Right lung (tissue), 5 donors: Measurements from ENCODE around the gene APBA2. TPM values are rescaled to one million over a fixed set of nuclear protein-coding genes. Genes with fewer than 3 reads are reported as not detected.

Experiments used
- DNase-seq, 2 donors: peaks; one replicate each; pipeline ENCODE4 v3.0.0-alpha.2; 2013
- polyA plus RNA-seq, 5 donors: library from polyadenylated mRNA; unstranded; fragments of 120-200 nt; gene quantifications; one replicate each; pipeline versions ENCODE4 v1.2.1 to v1.2.3, GENCODE V29; 2013; ENCODE audit warnings: inconsistent platforms in 1 of 5, low replicate concordance in 1 of 5; ENCODE audit not compliant: insufficient read length in 5 of 5, insufficient read depth in 1 of 5

Gene APBA2
- polyA plus RNA-seq, 5 donors, result 8.5 to 14.6 (median 11.5) TPM

- no peak for DNase-seq
Observed at GRCh38 chr15:28895566-28895965, 9.8 kb downstream of the APBA2 start.

GRCh38 chr15:28896951-28897350, 11.2 kb downstream of the APBA2 start:
- no peak for DNase-seq

GRCh38 chr15:28897861-28898585, 12.2 kb downstream of the APBA2 start:
- no peak for DNase-seq

GRCh38 chr15:28899061-28899738, 13.4 kb downstream of the APBA2 start:
- no peak for DNase-seq

- no peak for DNase-seq
Observed at GRCh38 chr15:28900041-28900891, 14.5 kb downstream of the APBA2 start.

- no peak for DNase-seq
Observed at GRCh38 chr15:28900892-28901586, 15.3 kb downstream of the APBA2 start.

DNA sequence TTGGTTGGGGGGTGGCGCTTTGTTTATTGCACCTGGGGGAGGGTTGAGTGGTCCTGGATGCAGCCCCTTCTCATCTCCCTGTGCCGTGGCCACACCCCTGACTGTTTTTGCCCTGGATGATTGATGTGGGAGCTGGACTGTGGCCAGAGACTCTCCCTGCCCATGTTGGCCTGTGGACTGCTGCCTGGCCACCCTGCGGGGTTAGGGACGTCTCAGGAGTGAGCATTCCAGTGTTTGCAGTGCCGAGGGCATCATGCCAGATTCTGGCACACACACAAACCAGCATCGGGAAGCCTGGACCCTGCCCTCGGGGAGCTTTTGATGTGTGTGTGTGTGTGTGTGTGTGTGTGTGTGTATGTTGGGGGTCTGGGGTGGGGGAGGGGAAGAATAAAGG, 15.8 kb downstream of the APBA2 start:
- no peak for DNase-seq

DNA sequence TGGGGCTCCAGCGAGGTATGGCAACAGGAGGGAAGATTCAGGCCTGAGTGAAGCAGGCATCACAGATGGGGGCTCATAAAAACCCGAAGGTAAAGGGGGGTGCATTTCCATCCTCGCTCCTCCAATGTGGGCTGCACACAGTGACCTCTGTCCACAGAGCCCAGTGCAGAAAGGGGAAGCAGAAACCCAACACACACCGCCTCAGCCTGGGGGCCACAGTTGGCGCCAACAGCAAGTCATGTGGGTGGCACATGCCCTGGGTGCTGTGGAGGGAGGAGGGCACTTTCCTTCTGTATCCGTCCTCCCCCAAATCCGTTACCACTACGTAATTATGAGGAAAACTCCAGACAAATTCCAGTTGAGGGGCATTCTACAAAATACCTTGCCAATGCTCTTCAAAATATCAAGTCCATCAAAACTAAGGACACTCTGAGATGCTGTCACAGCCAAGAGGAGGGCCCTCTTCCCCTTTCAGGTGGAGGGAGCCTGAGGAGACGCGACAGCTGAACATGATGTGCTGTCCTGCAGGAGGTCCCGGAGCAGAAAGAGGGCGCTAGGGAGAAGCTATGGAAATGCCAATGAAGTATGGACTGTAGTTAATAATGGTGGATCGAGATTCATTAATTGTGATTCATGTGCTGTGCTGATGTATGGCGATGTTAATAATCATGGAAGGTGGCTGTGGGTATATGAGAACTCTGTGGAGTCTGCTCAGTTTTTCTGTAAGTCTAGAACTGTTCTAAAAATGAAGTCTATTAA, 16.4 kb downstream of the APBA2 start:
- DNase-seq, result no peak

DNA sequence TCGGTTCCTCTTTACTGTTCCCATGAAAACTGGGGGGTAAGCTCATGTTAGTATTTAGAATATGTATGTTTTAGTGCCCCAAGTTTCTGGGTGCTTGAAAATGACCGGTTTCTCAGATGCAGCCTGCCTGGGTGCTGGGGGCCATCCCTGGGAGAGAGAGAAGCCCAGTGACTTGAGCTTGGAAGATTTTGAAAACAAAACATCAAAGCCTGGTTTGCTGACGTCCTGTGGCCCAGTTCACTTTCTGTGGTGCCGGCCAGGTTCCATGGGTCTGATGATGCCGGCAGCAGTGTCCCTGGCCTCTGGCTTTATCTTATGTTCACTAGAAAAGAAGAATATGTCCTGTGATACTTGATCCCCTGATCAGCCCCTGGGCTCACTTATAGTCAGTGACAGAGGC, 17.1 kb downstream of the APBA2 start:
- no peak for DNase-seq

GRCh38 chr15:28903555-28903954, 17.8 kb downstream of the APBA2 start:
- no peak for DNase-seq

GRCh38 chr15:28904003-28904402, 18.2 kb downstream of the APBA2 start:
- no peak for DNase-seq

GRCh38 chr15:28904541-28905315, 19.0 kb downstream of the APBA2 start:
- no peak for DNase-seq

DNA sequence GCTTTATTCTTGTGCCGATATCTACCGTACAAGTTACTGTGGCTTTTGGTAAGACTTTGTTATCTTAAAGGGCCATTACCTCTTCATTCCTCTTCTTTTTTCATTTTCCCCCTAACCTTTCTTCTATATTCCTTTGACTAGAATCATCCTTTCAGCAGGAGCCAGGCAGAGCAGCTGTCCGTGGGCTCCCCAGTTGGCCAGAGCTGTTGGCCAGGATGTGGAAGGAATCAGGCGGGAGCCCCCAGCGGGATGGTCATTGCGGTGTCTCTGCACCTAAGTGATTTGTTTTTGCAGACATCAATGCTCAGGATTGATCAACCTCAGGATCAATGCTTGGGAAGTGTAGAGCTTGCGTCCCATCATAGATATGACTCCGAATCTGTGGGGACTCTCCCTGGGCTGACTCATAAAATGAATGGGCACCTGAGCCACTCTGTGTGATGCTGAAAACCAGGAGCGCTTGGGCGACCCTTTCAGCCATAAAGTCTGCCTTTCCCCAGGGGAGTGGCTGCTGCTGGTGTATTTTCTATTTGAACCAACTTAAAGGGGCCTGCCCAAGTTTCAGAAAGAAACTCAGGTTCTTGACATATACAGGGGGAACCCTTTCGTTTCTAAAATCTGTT, 21.7 kb downstream of the APBA2 start:
- no peak for DNase-seq

- no peak for DNase-seq
Observed at GRCh38 chr15:28909958-28910500, 24.3 kb downstream of the APBA2 start.

DNA sequence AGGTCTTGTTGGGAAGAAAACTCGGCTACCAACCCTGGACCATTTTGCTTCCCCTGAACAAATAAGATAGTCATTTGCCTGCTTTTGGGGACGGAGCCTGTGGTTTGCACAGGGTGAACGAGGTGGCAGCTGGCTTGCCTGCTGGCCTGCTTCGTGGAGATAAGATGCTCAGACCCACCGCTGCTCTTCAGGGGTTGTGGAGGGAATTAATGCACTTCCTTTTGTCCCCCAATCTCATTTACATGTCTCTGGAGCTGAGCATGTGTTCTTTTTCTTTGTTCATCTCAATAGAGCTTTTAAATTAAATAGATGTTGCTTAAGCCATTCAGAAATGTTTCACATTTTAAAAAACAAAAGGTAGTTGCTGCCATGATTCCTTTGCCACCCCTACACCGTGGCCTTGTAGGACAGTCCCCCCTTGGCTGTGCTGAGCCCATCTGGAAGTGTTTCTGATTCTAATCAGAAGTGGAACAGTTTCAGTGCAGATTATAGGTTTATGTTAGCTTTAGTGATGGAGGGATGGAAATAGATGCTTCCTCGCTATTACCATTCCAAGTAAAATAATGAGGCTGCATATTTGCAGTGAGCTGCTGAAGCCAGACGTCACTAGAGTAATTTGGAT, 25.6 kb downstream of the APBA2 start:
- no peak for DNase-seq

- no peak for DNase-seq
Observed at GRCh38 chr15:28912422-28912821, 26.6 kb downstream of the APBA2 start.

DNA sequence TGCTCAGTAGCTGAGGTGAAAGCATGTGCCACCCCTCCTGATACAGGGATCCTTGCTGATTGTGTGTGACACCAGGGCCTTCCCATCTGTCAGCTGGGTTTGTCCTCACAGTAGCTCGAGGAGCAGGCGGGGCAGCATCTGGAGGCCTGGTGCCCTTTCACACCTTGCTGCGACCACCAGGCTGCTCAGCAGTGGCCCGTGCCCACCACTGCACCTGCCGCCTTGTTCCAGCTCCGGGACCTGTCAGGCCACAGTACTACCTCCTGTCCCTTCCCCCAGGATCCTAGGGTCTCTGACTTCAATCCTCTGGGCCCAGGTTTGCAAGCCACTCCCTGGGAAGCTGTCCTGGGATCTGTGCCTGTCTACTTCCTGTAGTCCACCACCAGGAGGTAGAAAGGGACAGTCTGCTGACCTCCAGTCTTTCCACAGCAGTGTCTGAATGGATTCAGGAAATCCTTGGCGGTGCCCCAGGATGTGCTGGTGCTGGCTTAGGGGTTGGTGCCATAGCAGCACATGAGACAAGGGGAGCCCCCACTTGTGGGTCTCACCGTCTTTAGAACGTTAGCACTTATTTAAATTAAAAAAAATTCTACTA, 27.5 kb downstream of the APBA2 start:
- DNase-seq, result no peak

GRCh38 chr15:28914046-28914445, 28.3 kb downstream of the APBA2 start:
- no peak for DNase-seq
